Activated CD8-positive, alpha-beta memory T cell treated with anti-CD3 and anti-CD28 coated beads, Interleukin-2, amount 50 U/mL, for 24 hours (primary cell): Measurements from ENCODE around the gene KCNQ1.

Experiments
- DNase-seq: peaks from one replicate; pipeline ENCODE4 v3.0.0-alpha.2; 2020; ENCODE audit errors: extremely low read depth

The KCNQ1 gene

DNA sequence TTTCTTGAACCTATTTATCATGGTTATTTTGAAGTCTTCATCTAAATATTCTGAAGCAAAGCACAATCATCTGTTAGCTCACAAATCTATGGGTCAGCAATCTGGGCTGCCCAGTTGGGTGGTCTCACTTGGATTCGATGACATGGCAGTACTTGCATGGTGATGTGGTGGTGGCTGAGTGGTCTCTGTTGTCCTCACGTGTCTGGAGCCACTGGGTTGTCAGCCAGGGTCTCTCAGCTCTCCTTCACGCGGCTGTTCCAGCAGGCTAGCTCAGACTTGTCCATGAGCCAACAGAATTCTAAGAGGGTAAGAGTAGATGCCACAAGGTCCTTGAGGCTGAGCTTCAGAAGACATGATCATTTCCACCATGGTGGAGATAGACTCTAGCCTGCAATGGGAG, 321.4 kb downstream of the KCNQ1 start:
- no peak for DNase-seq

DNA sequence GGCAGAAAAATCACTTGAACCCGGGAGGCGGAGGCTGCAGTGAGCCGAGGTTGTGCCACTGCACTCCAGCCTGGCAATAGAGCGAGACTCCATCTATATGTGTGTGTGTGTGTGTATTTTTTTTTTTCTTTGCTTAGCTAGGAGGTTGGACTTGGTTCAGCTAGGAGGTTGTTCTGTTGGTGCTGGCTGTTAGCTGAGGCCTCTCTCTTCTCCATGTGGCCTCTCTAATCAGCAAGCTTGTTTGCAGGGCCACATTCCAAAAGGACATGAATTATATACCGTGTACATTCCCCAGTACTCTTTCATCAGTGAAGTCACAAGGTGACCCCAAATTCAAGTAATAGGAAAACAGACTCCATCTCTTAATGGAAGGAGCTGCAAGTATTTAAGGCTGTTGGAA, 322.3 kb downstream of the KCNQ1 start:
- DNase-seq: no peak

DNA sequence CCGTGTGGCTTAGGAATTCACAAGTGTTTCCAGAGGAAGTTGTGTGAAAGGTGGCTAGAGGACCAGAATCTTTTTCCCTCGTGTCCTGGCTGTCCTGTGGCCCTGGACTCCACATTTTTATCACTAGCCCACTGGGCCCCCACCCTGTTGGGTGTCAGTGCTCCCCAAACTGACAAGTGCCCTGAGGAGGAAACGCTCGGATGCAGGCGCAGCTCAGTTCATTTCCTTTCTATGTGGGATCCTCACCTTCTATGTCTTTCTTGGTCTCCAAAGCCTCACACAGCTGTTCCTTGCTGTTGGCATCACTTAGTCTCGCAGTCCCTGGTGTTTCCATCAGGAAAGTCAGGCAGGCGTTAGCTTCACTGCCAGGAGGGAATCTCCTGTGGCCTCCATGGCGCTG, 323.0 kb downstream of the KCNQ1 start:
- DNase-seq: no peak

DNA sequence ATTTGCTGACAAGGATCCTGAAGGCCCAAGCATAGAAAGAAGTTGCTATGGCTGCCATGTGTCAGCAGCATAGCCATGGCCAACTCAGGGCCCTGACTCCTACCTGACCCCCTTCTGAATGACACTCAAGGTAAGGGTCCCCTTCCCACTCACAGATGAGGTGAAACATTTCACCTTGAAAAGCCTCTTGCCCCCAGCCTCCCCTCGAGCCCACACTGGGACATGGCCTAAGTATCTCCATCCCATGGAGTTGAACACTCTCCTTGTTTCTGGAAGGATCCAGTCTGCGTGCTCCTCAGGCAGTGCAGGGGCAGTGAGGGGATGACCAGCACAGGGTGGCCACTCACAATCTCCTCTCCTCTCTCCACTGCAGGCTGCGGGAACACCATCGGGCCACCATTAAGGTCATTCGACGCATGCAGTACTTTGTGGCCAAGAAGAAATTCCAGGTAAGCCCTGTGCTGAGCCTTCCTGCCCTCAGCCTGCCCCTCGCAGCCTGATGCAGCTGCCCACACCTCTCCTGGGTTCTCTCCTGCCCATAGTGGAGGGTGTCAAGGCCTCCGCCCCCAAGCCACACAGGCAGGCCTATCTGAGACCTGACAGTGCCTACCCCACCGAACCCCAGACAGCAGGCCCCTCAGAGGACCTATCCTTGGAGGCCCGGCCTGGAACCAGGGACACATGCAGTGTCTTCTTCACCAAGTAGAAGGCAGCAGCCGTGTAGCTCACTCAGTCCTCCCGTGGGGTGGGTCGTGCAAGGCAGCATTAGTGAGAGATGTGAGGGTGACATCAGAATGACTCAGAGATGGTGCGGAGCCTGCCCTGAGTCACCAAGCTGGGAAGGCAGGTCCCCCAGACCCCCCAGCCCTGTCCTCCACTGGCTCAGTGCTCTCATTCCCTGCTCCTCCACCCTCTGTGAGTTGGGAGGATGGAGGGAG, 323.9 kb downstream of the KCNQ1 start:
- DNase-seq: no peak

DNA sequence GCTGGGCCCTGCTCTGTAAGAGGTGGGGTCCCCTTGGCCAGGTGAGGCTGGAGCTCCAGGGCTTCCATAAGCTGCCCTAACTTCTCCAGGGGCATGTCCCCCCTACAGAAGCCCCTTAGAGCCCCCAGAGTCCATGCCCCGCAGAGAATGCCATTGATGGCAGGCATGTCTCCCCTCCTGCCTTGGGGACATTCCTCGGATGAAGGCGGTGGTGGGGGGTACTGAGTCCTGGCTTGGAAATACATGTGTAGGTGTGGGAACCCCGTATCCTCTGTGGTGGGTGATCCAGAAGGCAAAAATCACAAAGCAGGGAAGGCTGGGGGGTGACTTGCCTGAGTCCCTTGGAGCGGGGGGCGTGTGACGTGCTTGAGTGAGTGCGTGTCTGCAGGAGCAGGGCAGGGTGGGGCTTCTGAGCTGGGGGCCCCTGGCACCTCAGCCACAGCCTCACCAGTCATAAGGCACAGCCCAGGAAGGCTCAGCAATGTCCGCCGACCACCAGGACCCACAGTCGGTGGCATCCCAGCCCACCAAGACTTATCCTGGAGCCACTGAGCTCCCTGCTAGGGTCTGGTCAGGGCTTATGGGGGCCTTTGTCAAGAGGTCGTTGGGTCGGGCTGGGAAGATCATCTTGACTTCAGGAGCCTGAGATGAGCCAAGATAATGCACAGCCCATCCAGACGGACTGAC, 324.7 kb downstream of the KCNQ1 start:
- DNase-seq: no peak

DNA sequence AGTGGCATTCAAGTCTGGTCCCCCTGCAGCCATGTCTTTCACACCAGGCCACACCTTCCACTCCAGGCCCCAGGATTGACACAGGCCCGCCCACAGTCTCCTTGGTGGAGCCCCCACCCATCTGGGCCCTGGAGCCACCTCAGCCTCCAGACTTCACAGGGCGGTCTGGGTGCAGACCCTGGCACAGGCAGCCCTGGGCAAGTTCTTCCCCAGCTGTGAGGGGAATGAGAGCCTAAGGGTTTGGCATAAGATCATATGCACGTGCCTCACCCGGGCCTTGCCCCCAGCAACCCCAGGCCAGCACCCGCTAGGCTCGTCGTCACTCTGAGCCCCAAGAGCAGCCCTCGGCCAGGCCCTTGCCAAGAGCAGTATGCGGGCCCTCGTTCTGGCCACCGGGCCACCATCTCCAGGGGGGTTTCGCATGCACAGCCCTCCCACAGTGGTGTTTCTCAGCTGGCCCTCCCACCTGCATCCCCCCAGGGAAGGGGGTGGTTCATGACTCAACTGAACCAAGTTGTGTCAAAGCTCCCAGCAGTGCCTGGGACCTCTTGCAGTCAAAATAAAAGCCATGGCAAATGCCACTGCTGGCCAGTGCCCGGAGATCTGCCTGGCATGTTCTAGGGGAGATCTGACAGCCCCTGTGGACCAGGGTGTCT, 325.4 kb downstream of the KCNQ1 start:
- no peak for DNase-seq

DNA sequence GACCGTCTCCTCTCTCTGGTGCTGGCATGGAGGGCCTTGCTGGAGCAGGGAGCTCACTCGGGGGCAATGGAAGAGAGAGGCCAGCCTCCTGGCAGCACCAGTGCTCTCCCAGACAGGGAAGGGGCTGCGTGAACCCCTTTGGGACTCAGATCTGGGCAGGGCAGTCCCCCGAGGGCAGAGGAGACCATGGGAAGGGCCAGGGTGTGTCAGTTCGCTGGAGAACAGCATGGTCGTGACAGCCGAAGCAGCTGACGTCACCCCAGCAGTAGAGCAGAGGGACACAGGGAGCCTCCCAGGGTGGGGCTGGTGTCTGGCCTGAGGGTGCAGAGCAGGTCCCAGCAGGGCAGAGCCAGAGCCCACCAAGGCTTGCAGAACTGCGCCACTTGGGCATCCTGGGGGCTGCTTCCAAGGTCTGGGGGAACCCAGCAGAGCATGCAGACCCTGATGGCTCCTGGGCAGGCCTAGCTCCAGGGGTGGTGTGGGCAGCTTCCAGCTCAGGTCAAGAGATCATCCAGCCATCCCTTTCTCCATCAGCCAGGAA, 326.0 kb downstream of the KCNQ1 start:
- DNase-seq: no peak

DNA sequence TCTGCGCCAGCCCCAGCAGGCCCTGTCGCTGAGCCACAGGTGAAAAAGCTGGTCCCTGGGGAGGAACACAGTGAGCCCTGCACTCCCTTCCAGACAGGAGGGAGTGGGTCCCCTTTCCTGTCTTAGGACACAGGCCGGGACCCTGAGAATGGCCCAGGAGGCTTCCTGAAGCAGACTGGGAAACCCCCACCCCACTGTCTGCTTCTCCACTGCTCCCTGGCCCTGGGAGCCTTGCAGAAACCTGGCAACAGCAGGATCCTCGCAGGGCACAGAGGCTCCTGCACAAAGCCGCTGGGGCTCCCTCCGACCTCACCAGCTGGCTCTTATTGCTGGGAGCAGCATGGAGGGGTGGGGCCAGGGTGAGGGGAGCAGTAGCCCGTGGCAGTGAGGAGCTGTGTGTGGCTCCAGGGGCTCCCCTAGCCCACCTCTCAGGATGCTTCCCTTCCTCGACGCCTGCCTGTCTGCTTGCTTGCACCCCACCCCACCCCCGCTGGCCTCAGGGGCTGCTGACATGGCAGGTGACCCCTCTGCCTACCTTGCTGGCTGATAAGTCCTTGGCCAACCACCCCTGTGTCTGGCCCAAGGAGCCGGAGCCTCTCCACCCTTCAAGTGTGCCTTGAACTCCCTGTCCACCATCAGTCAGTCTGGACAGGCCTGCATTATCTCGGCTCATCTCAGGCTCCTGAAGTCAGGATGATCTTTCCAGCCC, 327.1 kb downstream of the KCNQ1 start:
- no peak for DNase-seq

DNA sequence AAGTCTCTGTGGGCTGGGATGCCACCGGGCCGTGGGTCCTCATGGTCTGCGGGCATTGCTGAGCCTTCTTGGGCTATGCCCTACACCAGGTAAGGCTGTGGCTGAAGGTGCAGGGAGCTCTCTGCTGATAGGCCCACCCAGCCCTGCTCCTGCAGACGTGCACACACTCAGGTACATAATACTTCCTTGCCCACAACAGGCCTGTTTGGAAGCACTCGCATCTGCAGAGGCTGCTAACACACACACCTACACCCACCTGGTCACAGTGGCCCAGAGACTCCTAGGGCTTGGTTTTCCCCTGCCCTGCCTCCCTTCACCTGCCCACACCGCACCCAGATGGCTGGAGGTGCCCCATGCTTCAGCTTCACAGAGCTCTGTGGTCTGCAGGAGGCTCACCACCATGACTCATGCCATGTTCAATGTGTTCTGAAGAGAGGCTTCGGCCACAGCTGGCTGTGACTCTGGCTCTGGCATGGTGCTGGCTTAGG, 327.8 kb downstream of the KCNQ1 start:
- DNase-seq: no peak

DNA sequence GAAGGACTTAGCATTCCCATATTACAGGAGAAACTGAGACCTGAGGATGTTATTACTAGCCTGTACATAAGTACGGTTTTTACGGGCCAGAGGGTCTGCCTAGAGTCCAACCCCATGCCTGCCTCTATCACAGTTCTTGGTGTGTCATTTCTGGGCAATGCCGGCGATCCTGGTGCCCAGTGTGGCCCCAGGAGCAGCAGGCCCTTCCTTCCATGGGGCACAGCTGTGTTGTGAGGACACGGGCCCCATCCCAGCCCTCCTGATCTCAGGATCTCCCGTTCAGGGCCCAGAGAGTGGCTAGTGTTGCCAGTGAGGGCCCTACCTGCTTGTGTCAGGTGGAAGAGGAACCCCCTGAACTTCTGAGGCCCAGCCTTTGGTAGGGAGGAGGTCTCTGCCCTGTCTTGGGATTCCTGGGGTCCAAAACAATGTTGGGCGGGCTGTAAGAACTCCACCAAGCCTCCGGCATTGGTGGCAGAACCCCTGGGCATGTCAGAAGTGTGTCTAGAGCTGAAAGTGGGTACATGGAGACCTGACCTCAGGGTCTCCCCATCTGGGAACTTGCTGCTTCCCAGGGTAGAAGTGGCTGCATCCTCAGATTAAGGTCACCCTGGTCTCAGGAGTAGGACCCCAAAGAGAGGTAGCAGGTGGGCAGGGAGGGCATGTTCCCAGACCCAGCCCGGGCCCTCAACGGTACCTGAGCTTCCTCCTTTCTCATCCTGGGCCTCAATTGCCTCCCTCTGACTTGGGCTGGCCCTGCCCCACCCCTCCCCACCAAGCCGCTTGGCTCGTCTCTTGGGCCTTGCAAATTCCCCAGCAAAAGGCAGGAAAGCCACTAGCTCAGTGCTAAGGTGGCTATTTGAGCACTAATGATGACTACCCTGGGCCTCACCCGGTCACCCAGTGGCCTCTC, 329.6 kb downstream of the KCNQ1 start:
- no peak for DNase-seq

DNA sequence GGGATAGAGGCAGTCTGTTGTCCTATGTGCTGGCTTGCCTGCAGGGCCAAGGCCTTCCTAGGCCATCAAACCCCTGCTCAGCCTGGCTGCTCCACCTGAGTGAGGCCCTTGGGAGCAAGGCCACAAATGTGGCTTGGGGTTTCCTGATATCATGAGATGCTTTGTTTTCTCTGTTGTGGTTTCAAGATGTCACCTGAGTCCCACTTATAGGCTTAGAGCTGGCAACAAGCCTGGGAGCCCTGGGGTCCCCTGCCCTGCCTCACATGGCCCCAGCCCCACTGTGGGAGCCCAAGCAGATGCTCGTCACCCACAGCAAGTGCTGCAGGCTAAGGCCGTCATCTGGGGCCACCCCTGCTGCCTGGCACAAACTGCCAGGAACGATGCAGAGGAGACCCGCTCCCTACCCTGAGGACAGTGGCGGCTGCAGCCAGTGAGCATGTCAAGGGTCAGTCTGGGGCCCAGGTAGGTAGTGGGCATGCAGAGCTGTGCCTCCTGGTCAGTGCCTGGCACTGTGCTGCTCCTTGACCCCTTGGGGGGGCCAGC, 330.3 kb downstream of the KCNQ1 start:
- no peak for DNase-seq

DNA sequence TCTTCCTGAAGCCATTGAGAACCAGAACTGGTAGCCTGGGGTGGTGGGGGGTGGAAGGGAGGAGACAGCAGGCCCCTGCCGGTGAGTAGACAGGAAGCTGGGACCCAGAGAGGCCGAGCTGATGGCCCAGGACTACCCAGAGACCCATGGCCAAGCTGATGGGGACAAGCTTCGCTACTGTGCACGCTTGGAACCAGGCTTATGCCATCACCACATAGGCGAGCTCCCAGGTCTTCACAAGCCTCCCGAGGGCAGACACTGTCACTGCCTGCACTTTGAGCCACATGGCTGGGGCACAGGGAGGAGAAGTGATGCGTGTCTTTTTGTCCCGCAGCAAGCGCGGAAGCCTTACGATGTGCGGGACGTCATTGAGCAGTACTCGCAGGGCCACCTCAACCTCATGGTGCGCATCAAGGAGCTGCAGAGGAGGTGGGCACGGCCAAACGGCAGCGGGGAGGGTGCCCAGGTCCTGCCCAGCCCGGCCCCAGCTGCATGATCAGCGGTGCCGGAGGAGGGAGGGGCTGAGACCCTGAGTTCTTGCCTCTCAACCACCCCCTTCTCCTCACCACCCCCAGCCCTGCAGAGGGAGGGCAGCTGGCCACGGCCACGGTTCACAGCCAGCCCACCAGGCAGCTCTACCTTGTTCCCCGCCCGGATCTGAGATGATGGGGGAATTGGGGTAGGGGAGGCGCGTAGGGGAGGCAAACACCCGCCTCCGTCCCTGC, 331.0 kb downstream of the KCNQ1 start:
- no peak for DNase-seq

DNA sequence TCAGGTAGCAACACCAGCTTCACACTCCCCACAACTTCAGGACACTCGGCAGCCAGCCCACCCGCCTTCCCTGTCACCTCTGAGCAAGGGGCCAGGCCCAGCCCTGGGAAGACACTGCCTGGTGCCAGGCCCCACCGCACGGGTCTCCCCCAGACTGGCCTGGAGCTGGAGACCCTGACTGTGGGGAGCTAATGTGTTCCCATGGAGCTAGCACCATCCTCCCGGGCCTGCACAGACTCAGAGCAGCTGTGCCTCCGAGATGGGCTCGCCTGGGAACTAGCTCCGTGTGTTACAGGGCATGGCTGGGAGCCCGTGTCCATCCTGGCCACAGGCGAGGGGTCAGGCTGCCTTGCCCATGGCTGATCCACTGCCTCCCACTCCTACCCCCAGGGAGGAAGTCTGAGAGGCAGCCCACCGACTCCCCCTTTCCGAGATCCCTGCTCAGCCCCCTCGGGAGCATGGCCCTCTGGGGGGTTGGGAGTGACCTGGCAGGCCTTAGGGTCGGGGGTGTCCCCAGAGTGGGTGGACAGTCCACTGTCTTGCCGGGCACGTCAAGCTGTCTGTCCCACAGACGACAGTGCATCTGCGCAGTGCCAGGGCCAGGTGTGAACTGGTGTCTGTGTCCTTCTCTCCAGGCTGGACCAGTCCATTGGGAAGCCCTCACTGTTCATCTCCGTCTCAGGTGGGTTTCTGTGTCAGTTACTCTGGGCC, 331.7 kb downstream of the KCNQ1 start:
- DNase-seq: no peak

DNA sequence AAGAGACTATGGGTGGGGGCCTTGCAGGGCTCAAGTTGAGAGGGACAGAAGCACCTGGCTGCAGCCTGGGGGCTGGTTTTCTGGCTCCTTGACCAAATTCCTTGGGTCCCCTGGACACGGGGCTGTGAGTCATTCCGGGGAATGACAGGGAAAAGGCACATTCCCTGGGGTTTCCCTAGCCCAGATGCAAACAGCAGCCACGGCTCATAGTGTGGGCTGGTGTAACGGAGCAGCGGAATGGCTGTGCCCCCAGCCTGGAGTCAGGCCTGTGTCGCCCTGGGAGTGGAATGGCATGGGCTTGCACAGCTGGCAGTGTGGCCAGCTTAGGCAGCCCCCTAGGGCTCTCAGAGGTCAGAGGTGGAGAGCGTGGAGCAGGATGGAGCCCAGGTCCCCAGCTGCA, 332.6 kb downstream of the KCNQ1 start:
- DNase-seq: no peak

DNA sequence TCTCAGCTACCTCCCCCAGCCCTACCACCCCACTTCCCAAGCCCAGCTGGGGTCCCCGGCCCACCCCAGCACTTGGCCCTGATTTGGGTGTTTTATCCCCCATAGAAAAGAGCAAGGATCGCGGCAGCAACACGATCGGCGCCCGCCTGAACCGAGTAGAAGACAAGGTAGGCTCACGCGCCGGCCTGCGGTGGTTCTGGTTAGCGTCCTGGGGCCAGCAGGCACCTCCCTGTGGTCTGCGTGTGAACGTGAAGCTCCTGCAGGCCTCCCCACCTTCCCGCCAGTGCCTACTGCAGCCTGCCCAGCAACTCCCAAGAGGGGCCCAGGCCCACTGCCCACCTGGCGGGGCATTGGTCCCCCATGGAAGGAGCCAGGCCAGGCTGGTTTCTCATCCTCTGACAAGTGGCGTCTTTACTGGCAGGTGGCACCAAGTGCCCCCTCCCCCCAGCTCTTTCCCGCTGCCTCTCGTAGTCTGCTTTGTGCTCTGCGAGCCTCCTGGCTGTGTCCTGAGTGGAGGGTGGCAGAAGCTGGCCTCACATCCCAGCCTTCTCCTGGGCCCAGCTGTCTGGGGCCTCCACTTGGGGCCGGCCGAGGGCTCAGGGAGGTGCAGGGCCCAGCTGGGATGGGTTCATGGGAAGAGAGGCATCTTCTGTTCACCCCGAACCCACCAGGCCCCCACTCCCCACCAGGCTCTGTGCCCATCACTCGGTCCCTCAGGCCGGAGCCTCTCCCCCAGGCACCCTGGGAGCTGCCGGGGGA, 333.2 kb downstream of the KCNQ1 start:
- DNase-seq: no peak

DNA sequence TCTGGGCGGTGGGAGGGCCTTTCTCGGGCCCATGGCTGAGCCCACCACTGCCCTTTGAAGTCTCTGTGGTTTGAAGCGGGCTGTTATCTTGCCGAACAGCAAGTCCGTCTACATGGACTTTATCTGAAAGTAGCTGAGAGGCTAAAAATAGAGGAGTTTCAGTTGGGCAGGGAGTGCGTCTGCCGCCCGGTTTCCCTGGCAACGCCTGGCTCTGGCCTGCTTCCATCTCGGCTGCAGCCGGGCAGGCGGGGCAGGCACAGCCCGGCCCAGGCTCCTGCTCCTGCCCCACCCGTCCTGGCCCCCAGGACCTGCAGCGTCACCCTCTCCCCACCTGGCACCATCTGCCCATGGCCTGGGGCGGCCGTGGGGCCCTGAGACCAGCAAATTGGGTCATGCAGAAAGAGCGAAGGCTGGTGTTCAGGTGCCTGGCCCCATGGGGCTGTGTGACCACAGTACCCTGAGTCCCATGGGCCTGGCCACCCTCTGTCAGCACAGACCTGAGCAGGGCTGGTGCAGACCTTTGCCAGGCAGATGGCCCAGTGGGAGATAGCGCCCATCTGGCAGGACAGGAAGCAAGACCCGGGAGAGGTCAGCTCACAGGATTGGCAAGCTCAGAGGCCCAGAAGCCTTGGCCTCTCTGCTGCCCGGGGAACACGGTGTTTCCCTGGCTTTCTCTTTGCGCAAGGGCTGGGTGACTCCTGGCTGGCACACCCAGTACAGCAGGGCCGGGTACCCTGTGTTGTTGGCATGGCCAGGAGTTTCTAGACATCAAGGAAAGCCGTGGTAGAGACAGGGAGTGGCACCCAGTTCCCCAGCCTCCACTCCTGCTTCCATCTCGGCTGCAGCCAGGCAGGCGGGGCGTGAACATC, 334.1 kb downstream of the KCNQ1 start:
- DNase-seq: no peak

DNA sequence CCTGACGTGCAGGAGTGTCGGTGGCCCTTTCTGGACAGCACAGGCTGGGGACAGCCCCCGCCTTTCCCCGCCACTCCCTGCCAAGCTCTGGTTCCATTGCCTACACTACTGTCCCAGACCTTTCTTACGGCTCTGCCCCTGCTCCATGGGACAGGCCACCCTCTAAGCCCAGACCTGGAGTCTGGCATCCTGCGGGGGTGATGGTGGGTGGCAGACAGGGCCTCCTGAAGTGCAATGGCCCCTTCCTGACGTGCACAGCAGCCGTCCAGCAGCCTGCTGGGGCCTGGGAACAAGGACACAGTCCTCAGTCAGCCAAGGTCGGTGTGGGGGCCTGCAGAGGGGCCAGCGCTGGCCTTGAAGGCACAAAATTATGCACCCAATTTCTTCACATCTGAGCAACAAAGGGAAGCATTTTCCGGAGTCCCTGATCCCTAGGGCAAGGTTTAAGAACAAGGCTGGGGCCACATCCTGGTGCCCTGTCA, 334.7 kb downstream of the KCNQ1 start:
- no peak for DNase-seq
